ENCODE data around the gene NTM. TPM values are rescaled to one million over a fixed set of nuclear protein-coding genes. Genes with fewer than 3 reads are reported as not detected.

NTM gene
- total and polyA plus RNA-seq, 4 experiments from 2014 or later, result not detected

DNA sequence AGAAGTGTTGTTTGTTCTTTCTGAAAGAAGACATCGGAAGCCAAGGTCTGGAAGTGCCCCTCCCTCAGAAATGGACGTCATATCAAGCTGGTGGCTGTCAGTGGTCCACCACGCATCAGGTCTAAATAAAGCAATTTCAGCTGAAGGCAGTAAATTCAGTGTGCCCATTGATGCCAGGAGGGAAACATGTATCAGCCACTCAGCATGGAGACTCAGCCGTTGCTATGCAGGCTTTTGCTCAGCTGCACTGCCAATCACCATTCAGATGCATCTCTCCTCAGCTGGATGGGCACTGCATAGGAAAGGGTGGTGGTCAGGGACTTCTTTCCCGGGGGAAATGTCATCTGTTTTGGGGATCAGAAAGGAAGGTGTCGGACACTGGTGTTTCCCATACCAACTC lies 878.2 kb downstream of the NTM start:
- Histone ChIP-seq H3K27ac (ENCODE audit: low read depth, low read length) (no peak overlapping the region), H3K4me1 (ENCODE audit: insufficient read depth, low read length) (no peaks in the 10 kb centered on the region), H3K27me3 (ENCODE audit: insufficient read depth, low read length) (no peaks in the 10 kb centered on the region), H3K4me3 (ENCODE audit: low read length in 2 of 2) (no peak overlapping the region), H3K36me3 (ENCODE audit: insufficient read depth, low read length) (no peaks in the 10 kb centered on the region), H3K9me3 (ENCODE audit: control insufficient read depth in 1 of 2, low read length in 2 of 2) (no peaks in the 10 kb centered on the region)
- Mint-ChIP-seq H3K4me3 (no peak overlapping the region), H3K36me3 (no peaks in the 10 kb centered on the region), H3K27ac (no peak overlapping the region), H3K9me3 (peaks cover 0 to 4% (median 2%) of the 10 kb centered on the region in 8 donors), H3K4me1 (no peaks in the 10 kb centered on the region), H3K27me3 (no peaks in the 10 kb centered on the region)
- intact Hi-C loops (cut with micrococcal nuclease), result no loop called here
- POLR2A ChIA-PET (ENCODE audit: partially characterized antibody), result no interaction called here
- CTCF ChIA-PET (ENCODE audit: partially characterized antibody), result interaction anchor here (0.7 kb wide), 1 partner anchor 30 kb away, joined by 3 read pairs; no protein-coding TSS in a partner anchor
- DNase-seq, result no peak

DNA sequence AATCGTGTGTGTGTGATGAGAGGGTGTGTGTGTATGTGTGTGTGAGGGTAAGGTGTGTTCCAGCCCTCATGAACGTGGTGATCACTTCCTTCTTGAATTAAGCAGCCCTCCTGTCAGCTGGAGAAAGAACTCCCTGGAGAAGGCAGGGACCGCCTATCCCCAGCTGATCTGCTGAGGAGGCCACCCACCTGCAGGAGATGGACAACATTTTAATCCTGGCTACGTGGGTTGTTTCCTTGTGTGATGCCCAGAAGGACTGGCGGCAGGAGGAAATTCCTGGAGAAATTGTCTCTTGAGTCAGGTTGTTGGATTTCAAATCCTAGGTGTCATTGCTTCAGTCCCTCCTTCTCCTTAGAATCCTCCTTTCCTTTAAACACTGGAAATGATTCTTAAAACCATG lies 878.8 kb downstream of the NTM start:
- POLR2A ChIA-PET (ENCODE audit: partially characterized antibody), result no interaction called here
- no peaks in the 10 kb centered on the region for H3K9me3 ChIP-seq (ENCODE audit: control insufficient read depth in 1 of 2, low read length in 2 of 2)
- no peaks in the 10 kb centered on the region for H3K36me3 ChIP-seq (ENCODE audit: insufficient read depth, low read length)
- intact Hi-C loops (cut with micrococcal nuclease), result no loop called here
- H3K27me3 Mint-ChIP-seq, result no peaks in the 10 kb centered on the region
- DNase-seq, result no peak
- H3K4me3 ChIP-seq (ENCODE audit: low read length in 2 of 2), result no peak overlapping the region
- no peaks in the 10 kb centered on the region for H3K36me3 Mint-ChIP-seq
- H3K27ac Mint-ChIP-seq, result no peak overlapping the region
- H3K9me3 Mint-ChIP-seq, result peaks cover 0 to 4% (median 2%) of the 10 kb centered on the region in 8 donors
- H3K27ac ChIP-seq (ENCODE audit: low read depth, low read length), result no peak overlapping the region
- H3K4me3 Mint-ChIP-seq, result no peak overlapping the region
- CTCF ChIA-PET (ENCODE audit: partially characterized antibody), result interaction anchor here (0.7 kb wide), 1 partner anchor 29 kb away, joined by 3 read pairs; no protein-coding TSS in a partner anchor
- H3K27me3 ChIP-seq (ENCODE audit: insufficient read depth, low read length), result no peaks in the 10 kb centered on the region
- H3K4me1 ChIP-seq (ENCODE audit: insufficient read depth, low read length), result no peaks in the 10 kb centered on the region
- H3K4me1 Mint-ChIP-seq, result no peaks in the 10 kb centered on the region

GRCh38 chr11:132251061-132251460 lies 880.6 kb downstream of the NTM start:
- H3K27me3 Mint-ChIP-seq, result no peaks in the 10 kb centered on the region
- DNase-seq, result no peak
- H3K4me3 Mint-ChIP-seq, result no peak overlapping the region
- H3K9me3 ChIP-seq (ENCODE audit: control insufficient read depth in 1 of 2, low read length in 2 of 2), result no peaks in the 10 kb centered on the region
- no peaks in the 10 kb centered on the region for H3K4me1 ChIP-seq (ENCODE audit: insufficient read depth, low read length)
- no peaks in the 10 kb centered on the region for H3K36me3 Mint-ChIP-seq
- intact Hi-C loops (cut with micrococcal nuclease), result no loop called here
- H3K27ac Mint-ChIP-seq, result no peak overlapping the region
- H3K4me1 Mint-ChIP-seq, result no peaks in the 10 kb centered on the region
- H3K27ac ChIP-seq (ENCODE audit: low read depth, low read length), result no peak overlapping the region
- H3K36me3 ChIP-seq (ENCODE audit: insufficient read depth, low read length), result no peaks in the 10 kb centered on the region
- no peak overlapping the region for H3K4me3 ChIP-seq (ENCODE audit: low read length in 2 of 2)
- peaks cover 0 to 4% (median 2%) of the 10 kb centered on the region in 8 donors for H3K9me3 Mint-ChIP-seq
- no peaks in the 10 kb centered on the region for H3K27me3 ChIP-seq (ENCODE audit: insufficient read depth, low read length)
- CTCF ChIA-PET (ENCODE audit: partially characterized antibody), result no interaction called here
- POLR2A ChIA-PET (ENCODE audit: partially characterized antibody), result no interaction called here

DNA sequence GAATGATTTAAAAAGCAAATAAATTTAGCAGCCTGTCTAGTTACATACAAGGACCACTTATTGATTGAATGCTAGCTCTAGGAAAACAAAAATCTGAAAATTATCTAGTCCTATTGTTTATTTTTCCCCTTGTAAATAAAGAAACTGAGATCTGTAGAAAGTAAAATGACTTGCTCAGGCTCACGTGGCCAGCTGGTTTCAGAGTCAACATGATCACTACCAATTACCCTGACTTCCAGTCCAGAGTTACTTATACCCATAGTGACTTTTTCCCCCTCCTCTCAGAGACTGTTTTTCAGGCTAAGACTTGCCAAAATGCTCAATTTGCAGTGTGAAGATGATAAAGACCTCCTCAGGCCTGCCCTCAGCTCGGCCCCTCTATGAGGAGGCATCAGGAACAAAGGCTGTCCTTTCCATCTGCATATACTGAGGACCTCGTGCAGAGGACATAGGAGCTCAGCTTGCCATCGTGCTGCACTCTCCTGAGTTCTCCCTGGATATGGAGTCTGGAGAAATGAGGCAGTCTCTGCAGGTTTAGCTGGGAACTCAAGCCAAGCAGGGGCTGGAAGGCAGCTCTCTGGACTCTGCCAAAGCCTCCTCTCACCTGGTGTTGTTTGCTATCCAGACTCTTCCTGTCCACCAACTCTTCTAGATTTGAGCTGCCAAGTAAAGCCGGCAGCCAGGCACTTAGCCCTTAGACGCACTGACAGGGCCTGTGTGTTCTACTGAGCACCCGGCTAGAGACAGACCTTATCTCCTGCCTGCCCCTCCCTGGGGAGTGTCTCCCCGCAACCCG lies 883.3 kb downstream of the NTM start:
- Mint-ChIP-seq H3K4me1 (no peaks in the 10 kb centered on the region), H3K27ac (no peak overlapping the region), H3K9me3 (peaks cover 0 to 8% (median 2%) of the 10 kb centered on the region in 8 donors), H3K4me3 (no peak overlapping the region), H3K36me3 (no peaks in the 10 kb centered on the region), H3K27me3 (no peaks in the 10 kb centered on the region)
- intact Hi-C loops (cut with micrococcal nuclease), result no loop called here
- Histone ChIP-seq H3K36me3 (ENCODE audit: insufficient read depth, low read length) (no peaks in the 10 kb centered on the region), H3K27me3 (ENCODE audit: insufficient read depth, low read length) (no peaks in the 10 kb centered on the region), H3K27ac (ENCODE audit: low read depth, low read length) (no peak overlapping the region), H3K4me3 (ENCODE audit: low read length in 2 of 2) (no peak overlapping the region), H3K4me1 (ENCODE audit: insufficient read depth, low read length) (no peaks in the 10 kb centered on the region), H3K9me3 (ENCODE audit: control insufficient read depth in 1 of 2, low read length in 2 of 2) (no peaks in the 10 kb centered on the region)
- no peak for DNase-seq
- POLR2A ChIA-PET (ENCODE audit: partially characterized antibody), result no interaction called here
- CTCF ChIA-PET (ENCODE audit: partially characterized antibody), result no interaction called here

- CTCF ChIA-PET (ENCODE audit: partially characterized antibody), result no interaction called here
- Mint-ChIP-seq H3K27me3 (no peaks in the 10 kb centered on the region), H3K4me1 (no peaks in the 10 kb centered on the region), H3K4me3 (no peak overlapping the region), H3K9me3 (peaks cover 0 to 8% (median 2%) of the 10 kb centered on the region in 8 donors), H3K27ac (no peak overlapping the region), H3K36me3 (no peaks in the 10 kb centered on the region)
- intact Hi-C loops (cut with micrococcal nuclease), result no loop called here
- Histone ChIP-seq H3K9me3 (ENCODE audit: control insufficient read depth in 1 of 2, low read length in 2 of 2) (no peaks in the 10 kb centered on the region), H3K4me1 (ENCODE audit: insufficient read depth, low read length) (no peaks in the 10 kb centered on the region), H3K27me3 (ENCODE audit: insufficient read depth, low read length) (no peaks in the 10 kb centered on the region), H3K27ac (ENCODE audit: low read depth, low read length) (no peak overlapping the region), H3K36me3 (ENCODE audit: insufficient read depth, low read length) (no peaks in the 10 kb centered on the region), H3K4me3 (ENCODE audit: low read length in 2 of 2) (no peak overlapping the region)
- POLR2A ChIA-PET (ENCODE audit: partially characterized antibody), result no interaction called here
- no peak for DNase-seq
Observed at GRCh38 chr11:132254906-132255305, 884.5 kb downstream of the NTM start.

GRCh38 chr11:132256528-132257279 lies 886.3 kb downstream of the NTM start:
- no peaks in the 10 kb centered on the region for H3K27me3 Mint-ChIP-seq
- H3K36me3 Mint-ChIP-seq, result no peaks in the 10 kb centered on the region
- Histone ChIP-seq H3K9me3 (ENCODE audit: control insufficient read depth in 1 of 2, low read length in 2 of 2) (no peaks in the 10 kb centered on the region), H3K36me3 (ENCODE audit: insufficient read depth, low read length) (no peaks in the 10 kb centered on the region), H3K4me1 (ENCODE audit: insufficient read depth, low read length) (no peaks in the 10 kb centered on the region), H3K4me3 (ENCODE audit: low read length in 2 of 2) (no peak overlapping the region), H3K27me3 (ENCODE audit: insufficient read depth, low read length) (no peaks in the 10 kb centered on the region), H3K27ac (ENCODE audit: low read depth, low read length) (no peak overlapping the region)
- H3K9me3 Mint-ChIP-seq, result peaks cover 0 to 8% (median 2%) of the 10 kb centered on the region in 8 donors
- intact Hi-C loops (cut with micrococcal nuclease), result no loop called here
- no peak overlapping the region for H3K27ac Mint-ChIP-seq
- CTCF ChIA-PET (ENCODE audit: partially characterized antibody), result no interaction called here
- H3K4me1 Mint-ChIP-seq, result no peaks in the 10 kb centered on the region
- POLR2A ChIA-PET (ENCODE audit: partially characterized antibody), result no interaction called here
- DNase-seq, result no peak
- no peak overlapping the region for H3K4me3 Mint-ChIP-seq

- Mint-ChIP-seq H3K27me3 (no peaks in the 10 kb centered on the region), H3K4me1 (no peaks in the 10 kb centered on the region), H3K36me3 (no peaks in the 10 kb centered on the region), H3K4me3 (no peak overlapping the region), H3K27ac (no peak overlapping the region), H3K9me3 (peaks cover 0 to 4% (median 0%) of the 10 kb centered on the region in 8 donors)
- Histone ChIP-seq H3K4me1 (ENCODE audit: insufficient read depth, low read length) (no peaks in the 10 kb centered on the region), H3K36me3 (ENCODE audit: insufficient read depth, low read length) (no peaks in the 10 kb centered on the region), H3K4me3 (ENCODE audit: low read length in 2 of 2) (no peak overlapping the region), H3K27me3 (ENCODE audit: insufficient read depth, low read length) (no peaks in the 10 kb centered on the region), H3K27ac (ENCODE audit: low read depth, low read length) (no peak overlapping the region), H3K9me3 (ENCODE audit: control insufficient read depth in 1 of 2, low read length in 2 of 2) (no peaks in the 10 kb centered on the region)
- POLR2A ChIA-PET (ENCODE audit: partially characterized antibody), result no interaction called here
- no peak for DNase-seq
- CTCF ChIA-PET (ENCODE audit: partially characterized antibody), result no interaction called here
- intact Hi-C loops (cut with micrococcal nuclease), result no loop called here
Observed at GRCh38 chr11:132257871-132258270, 887.5 kb downstream of the NTM start.

Data from CD4-positive, alpha-beta memory T cell (primary cell).